ENCODE measurements around the gene BFSP1.
A peak's percentile ranks its signal among the peaks of the same experiment; 100 is the strongest.

BFSP1 gene

DNA sequence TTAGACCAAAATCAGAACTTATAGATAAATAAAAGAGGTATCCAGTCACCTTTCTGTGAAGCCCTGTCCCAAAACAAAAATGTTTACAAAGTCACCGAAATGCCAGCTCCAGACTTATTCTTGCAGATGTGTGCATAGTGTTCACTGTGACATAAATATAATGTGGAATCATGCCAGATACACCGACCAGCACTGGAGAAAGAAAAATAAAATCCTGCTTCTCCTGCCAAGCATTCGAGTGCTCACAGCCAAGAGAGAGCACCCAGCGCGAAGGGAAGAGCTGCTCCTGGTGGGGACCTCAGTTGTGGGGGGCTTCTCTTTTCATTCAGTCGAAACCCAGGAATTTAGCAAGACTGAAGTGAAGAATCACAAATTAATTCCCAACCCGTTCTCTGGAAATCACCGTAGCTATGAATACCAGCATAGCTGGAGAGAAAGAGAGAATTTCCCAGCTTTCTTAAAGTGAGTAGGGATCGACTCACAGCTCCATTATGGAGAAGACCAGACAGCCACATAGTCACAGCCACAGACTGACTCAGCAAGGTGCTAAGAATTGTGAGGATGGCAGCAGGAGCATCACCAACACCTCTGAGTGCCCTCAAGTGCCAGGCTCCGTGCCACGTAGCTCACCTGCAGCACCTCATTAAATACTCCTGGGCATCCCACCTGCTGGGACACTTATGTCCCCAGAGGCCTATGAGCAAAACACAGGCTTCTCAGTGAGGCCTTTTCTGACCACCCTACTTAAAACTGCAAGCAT is 33.2 kb downstream of the BFSP1 start:
- peak; percentile 17 for DNase-seq (ENCODE audit: low read depth)

DNA sequence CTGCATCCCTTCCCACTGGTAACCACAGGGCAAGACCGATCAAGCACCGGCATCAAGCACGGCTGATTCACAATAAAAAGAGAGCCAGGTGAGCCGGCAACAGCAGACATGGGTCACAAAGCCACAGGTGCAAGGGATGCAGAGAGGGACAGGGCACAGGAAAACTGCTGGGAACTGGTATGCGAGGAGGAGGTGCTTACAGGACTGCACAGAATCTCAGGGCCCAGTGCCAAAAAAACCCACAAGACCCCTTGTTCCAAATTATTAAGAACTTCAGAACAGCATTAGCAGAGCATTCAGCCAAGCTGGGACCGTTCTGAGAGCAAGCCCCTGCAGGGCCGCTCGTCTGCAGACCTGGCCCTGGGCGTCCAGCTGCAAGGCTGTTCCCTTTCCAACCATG is 35.4 kb downstream of the BFSP1 start:
- DNase-seq (ENCODE audit: low read depth): no peak

- DNase-seq (ENCODE audit: low read depth): no peak
Measured at GRCh38 chr20:17494201-17494600, 37.0 kb downstream of the BFSP1 start.

DNA sequence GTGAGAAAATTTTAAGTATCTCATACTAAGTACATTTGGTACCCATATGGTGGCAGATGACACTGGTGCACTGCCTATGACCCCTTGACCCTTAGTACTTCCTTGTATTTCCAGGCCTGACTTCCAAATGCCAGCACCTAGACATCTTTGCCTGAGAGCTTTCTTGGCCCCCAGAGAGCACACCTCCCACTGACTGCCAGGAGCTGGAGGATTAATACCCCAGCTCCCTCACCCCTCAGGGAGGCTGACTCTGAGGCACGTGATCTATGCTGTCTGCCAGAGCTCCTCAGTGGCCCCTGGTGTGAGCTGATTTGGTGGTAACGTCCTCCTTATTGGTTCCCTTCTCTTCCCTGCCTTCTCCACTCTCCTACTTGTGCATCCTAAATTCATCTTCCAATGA is 38.0 kb downstream of the BFSP1 start:
- no peak for DNase-seq (ENCODE audit: low read depth)

- DNase-seq (ENCODE audit: low read depth): no peak
Measured at GRCh38 chr20:17491488-17491887, 39.7 kb downstream of the BFSP1 start.

- no peak for DNase-seq (ENCODE audit: low read depth)
Measured at GRCh38 chr20:17491041-17491440, 40.1 kb downstream of the BFSP1 start.

- no peak for DNase-seq (ENCODE audit: low read depth)
Measured at GRCh38 chr20:17490501-17490900, 40.7 kb downstream of the BFSP1 start.

GRCh38 chr20:17488916-17489600 is 42.1 kb downstream of the BFSP1 start:
- DNase-seq (ENCODE audit: low read depth): no peak

GRCh38 chr20:17485017-17485416 is 46.2 kb downstream of the BFSP1 start:
- DNase-seq (ENCODE audit: low read depth): no peak

DNA sequence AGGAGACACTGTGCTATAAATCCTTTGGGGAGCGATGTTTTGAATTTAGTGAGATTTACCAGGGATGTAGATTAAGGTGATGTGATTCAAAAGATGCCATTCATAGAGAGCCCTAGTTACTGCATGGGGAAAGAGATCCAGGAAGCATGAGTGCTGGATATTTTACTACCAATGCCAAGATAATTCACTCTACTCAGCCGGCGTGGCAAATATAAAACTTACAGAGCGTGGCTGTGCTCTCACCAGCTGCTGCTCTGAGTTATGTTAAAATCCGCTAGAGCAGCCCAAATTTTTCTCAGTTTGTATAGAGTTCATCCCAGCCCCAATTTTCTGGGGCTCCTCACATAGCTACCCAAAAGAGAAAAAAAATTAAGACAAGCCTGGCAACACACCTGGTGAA is 48.6 kb downstream of the BFSP1 start:
- DNase-seq (ENCODE audit: low read depth): no peak

DNA sequence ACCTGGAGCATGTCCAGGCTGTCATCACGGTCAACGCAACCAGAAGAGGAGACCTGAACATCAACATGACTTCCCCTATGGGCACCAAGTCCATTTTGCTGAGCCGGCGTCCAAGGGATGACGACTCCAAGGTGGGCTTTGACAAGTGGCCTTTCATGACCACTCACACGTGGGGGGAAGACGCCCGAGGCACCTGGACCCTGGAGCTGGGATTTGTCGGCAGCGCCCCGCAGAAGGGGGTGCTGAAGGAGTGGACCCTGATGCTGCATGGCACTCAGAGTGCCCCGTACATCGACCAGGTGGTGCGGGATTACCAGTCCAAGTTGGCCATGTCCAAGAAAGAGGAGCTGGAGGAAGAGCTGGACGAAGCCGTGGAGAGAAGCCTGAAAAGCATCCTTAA is 49.5 kb downstream of the BFSP1 start:
- DNase-seq (ENCODE audit: low read depth): no peak

- no peak for DNase-seq (ENCODE audit: low read depth)
Measured at GRCh38 chr20:17480696-17481095, 50.5 kb downstream of the BFSP1 start.

GRCh38 chr20:17479063-17479657 is 52.0 kb downstream of the BFSP1 start:
- DNase-seq (ENCODE audit: low read depth): no peak

DNA sequence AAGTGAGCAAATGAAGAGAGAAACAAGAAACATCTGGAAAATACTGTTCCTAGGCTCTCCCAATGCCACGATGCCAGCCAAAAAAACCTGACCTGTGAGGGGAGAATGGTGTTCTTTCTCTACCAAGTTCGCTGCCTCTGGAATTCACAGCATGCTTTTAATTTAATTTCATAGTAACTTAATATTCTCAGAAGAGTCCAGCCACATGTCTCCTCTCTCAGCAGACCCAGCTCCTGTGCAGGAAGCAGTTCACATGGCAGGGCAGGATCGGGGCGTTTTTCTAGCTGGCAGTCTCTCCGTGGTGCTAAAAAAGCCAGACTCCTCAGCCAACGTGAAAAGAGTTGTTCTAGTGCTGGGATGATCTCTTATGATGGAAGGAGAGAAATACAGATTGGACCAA is 57.5 kb downstream of the BFSP1 start:
- DNase-seq (ENCODE audit: low read depth): no peak

GRCh38 chr20:17471606-17472187 is 59.5 kb downstream of the BFSP1 start:
- no peak for DNase-seq (ENCODE audit: low read depth)

DNA sequence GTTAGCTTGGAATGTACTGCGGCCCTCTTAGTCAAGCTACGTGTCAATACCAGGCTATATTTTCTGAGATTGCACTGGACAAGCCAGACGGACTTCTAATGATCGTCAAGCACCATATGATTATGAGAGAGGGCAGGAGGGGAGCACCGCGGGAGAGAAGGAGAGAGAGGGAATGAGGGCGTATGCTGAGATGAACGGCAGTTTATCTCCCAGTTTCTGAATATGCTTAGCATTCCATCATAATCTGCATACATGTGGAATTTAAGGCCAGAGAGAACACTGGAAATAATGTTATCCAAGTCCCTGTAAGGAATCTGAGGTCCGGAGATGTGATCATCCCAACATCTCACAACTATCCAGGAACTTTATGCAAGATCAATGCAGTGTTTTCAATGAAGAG is 60.2 kb downstream of the BFSP1 start:
- DNase-seq (ENCODE audit: low read depth): no peak

- DNase-seq (ENCODE audit: low read depth): no peak
Measured at GRCh38 chr20:17470521-17470920, 60.7 kb downstream of the BFSP1 start.

GRCh38 chr20:17469246-17470030 is 61.7 kb downstream of the BFSP1 start:
- DNase-seq (ENCODE audit: low read depth): no peak

GRCh38 chr20:17468073-17468840 is 62.9 kb downstream of the BFSP1 start:
- DNase-seq (ENCODE audit: low read depth): no peak

DNA sequence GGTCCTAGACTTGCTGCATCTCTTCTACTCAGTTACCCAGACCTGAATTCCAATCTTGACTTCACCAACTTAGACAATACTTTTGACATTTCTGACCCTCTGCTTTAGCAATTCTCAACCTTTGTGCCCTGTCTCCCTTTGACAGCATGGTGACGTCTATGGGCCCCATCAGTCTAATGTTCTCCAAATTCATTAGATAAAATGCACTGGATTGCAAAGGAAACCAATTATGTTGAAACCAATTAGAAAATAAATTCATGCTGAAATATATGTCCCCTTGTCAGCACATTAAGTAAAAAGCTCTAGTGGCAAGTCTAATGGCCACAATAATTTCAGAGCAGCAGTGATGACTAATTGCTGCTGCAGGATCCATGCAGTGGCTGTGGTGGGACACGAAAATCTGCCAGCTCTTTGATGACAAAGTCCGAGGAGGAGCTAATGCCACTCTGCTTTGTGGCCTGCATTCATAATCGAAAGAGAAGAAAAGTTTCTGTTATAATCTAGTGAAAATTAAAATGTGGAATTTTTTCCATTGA is 64.0 kb downstream of the BFSP1 start:
- DNase-seq (ENCODE audit: low read depth): no peak

GRCh38 chr20:17466641-17467040 is 64.5 kb downstream of the BFSP1 start:
- DNase-seq (ENCODE audit: low read depth): no peak

All from iris pigment epithelial cell (primary cell).